Adrenal gland (tissue), 5 donors: ENCODE measurements around the gene TEDC2.

Experiments used
- CTCF ChIP-seq, 6 experiments: fragments of 450-650 bp in 4 of 6; fragments of 200-600 bp in 2 of 6; sonication (generic) in 1 of 6; IDR thresholded peaks; 1 replicate in 5 of 6; 2 replicates in 1 of 6; pipeline versions ENCODE4 v1.5.1 to v1.8.0; 2016 to 2021; ENCODE audit warnings: antibody characterized with exemption in 6 of 6, mild to moderate bottlenecking in 2 of 6, moderate library complexity in 1 of 6
- POLR2A ChIP-seq, 2 donors: fragments of 450-650 bp; IDR thresholded peaks; one replicate each; pipeline ENCODE4 v1.6.1; 2017; ENCODE audit warnings: antibody characterized with exemption in 2 of 2, mild to moderate bottlenecking in 2 of 2, moderate library complexity in 1 of 2
- donor health status: DM: no; HTN: no; CAD: no.

- TF ChIP-seq CTCF (IDR thresholded peaks at IDR 0.05), result no peak
- TF ChIP-seq POLR2A (IDR thresholded peaks at IDR 0.05), result no peak
Observed at GRCh38 chr16:2427526-2427925, 32.4 kb upstream of the TEDC2 start.
